Esophagus muscularis mucosa (tissue), 4 donors: ENCODE measurements around the gene MRPL24. TPM values are rescaled to one million over a fixed set of nuclear protein-coding genes. Genes with fewer than 3 reads are reported as not detected.

Experiments
- DNase-seq: peaks from one replicate; pipeline ENCODE4 v3.0.0-alpha.2; 2017; ENCODE audit errors: extremely low spot score
- H3K27ac ChIP-seq, 4 donors: fragments of 200-600 bp; sonication (generic); replicated peaks in 1 of 4; 1 replicate in 3 of 4; 2 replicates in 1 of 4; pipeline ENCODE4 v1.5.1; 2016 to 2019; ENCODE audit warnings: mild to moderate bottlenecking in 1 of 4
- H3K27me3 ChIP-seq, 4 donors: fragments of 200-600 bp; sonication (generic); one replicate each; pipeline versions ENCODE4 v1.5.1 to v1.6.0; 2016 to 2019
- H3K36me3 ChIP-seq, 4 donors: fragments of 200-600 bp; sonication (generic); one replicate each; pipeline ENCODE4 v1.5.1; 2016 to 2019
- H3K4me1 ChIP-seq, 4 donors: fragments of 200-600 bp; sonication (generic); one replicate each; pipeline ENCODE4 v1.5.1; 2016 to 2019
- H3K4me3 ChIP-seq, 4 donors: fragments of 200-600 bp; sonication (generic); 1 replicate in 2 of 4; 2 replicates in 2 of 4; pipeline ENCODE4 v1.5.1; 2016 to 2019; ENCODE audit warnings: mild to moderate bottlenecking in 4 of 4, moderate library complexity in 1 of 4
- H3K9me3 ChIP-seq, 4 donors: fragments of 200-600 bp; sonication (generic); 1 replicate in 3 of 4; 2 replicates in 1 of 4; pipeline ENCODE4 v1.5.1; 2016 to 2019
- EP300 ChIP-seq: sonication (generic); formaldehyde crosslinking; IDR thresholded peaks from one replicate; pipeline ENCODE4 v1.6.1; 2017; ENCODE audit warnings: antibody characterized with exemption
- POLR2A ChIP-seq: fragments of 450-650 bp; IDR thresholded peaks from one replicate; pipeline ENCODE4 v1.6.1; 2017; ENCODE audit warnings: antibody characterized with exemption, moderate library complexity, mild to moderate bottlenecking, low read depth
- POLR2AphosphoS5 ChIP-seq, 2 donors: sonication (generic); formaldehyde crosslinking; IDR thresholded peaks; one replicate each; pipeline ENCODE4 v1.6.1; 2017; ENCODE audit warnings: antibody characterized with exemption in 2 of 2
- WGBS: methylation state at CpG from one replicate; pipeline ENCODE4 v1.1.5; 2018; 5-methylcytosine and 5-hydroxymethylcytosine counted together
- intact Hi-C: fragments of 100-400 bp; cut with DNase I; formaldehyde crosslinking; loops from one replicate; pipeline ENCODE4 v1.15.1; 2023
- total RNA-seq, 4 donors: library from RNA; depleted of rRNA; stranded (reverse); fragments of >200 nt; gene quantifications; one replicate each; pipeline versions ENCODE4 v1.1.0 to v1.2.1, GENCODE V29; 2016
- TF ChIP-seq, protein P1 (sequence below), 3 experiments: fragments of 200-600 bp in 2 of 3; fragments of 450-650 bp in 1 of 3; sonication (generic) in 2 of 3; IDR thresholded peaks; one replicate each; pipeline ENCODE4 v1.5.1; 2017 to 2019; ENCODE audit warnings: antibody characterized with exemption in 3 of 3, mild to moderate bottlenecking in 2 of 3, moderate library complexity in 1 of 3

The MRPL24 gene
- total RNA-seq, 4 donors from 2014 or later, result 43.5 to 67.4 (median 62.4) TPM

DNA sequence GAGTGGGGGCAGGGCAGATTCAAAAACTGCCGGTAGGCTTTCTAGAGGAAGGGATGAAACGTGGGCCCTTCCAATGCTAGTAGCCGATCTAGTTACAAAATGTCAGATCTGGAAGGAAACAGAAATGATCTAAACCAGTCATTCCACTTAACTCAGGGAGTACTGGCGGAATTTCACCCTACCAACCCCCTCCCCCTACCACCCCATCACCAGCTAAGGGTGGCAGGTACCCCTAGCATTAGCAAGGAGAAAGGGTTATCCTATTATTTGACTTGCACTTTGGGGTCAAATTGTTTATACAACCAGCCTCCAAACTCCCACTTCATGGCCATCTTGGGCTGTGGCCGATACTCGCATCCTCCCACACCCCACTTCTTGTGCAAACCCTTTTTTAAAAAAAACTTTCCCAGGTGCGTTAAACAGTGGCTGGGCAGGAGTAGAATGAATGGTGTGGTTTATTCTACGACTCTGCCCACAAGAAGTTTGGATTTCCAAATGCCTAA, 644 bp upstream of the MRPL24 start:
- Histone ChIP-seq H3K36me3 (peaks cover 14 to 56% (median 49%) of the 10 kb centered on the region in 4 donors), H3K27me3 (no peaks in the 10 kb centered on the region), H3K4me3 (peak overlapping the region; percentile 60 to 72 (median 66))

DNA sequence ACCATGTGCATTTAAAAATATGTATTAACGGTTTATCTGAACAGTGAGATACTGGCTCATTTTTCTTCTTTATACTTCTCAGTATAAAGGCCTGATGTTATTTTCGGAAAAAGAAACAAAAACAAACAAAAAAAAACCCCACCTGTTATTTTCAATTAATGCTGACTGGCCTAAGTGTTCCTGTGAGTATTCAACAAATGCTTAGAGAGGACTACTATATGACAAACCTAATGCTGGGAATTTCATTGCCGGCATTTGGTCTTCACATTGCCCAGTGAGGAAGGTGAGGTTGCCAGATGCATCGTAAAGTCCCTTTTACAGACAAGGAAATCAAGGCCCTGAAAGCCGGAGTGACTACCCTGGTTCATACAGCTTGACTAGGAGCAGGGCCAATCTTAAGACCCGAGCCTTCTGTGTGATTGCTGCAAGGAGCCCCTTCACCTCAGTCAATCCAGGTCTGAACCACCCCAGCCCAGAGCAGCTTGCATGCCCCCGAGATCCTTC, 599 bp downstream of the MRPL24 start:
- Histone ChIP-seq H3K27me3 (no peaks in the 10 kb centered on the region), H3K36me3 (peaks cover 14 to 66% (median 58%) of the 10 kb centered on the region in 4 donors), H3K4me1 (peaks cover 17 to 38% (median 30%) of the 10 kb centered on the region in 4 donors), H3K27ac (peak overlapping the region; percentile 52 to 88 (median 74)), H3K9me3 (no peaks in the 10 kb centered on the region), H3K4me3 (peak overlapping the region; percentile 60 to 72 (median 66))
- TF ChIP-seq, protein P1, sequence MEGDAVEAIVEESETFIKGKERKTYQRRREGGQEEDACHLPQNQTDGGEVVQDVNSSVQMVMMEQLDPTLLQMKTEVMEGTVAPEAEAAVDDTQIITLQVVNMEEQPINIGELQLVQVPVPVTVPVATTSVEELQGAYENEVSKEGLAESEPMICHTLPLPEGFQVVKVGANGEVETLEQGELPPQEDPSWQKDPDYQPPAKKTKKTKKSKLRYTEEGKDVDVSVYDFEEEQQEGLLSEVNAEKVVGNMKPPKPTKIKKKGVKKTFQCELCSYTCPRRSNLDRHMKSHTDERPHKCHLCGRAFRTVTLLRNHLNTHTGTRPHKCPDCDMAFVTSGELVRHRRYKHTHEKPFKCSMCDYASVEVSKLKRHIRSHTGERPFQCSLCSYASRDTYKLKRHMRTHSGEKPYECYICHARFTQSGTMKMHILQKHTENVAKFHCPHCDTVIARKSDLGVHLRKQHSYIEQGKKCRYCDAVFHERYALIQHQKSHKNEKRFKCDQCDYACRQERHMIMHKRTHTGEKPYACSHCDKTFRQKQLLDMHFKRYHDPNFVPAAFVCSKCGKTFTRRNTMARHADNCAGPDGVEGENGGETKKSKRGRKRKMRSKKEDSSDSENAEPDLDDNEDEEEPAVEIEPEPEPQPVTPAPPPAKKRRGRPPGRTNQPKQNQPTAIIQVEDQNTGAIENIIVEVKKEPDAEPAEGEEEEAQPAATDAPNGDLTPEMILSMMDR (IDR thresholded peaks at IDR 0.05), result no peak
- TF ChIP-seq POLR2AphosphoS5 (IDR thresholded peaks at IDR 0.05) (no peak), POLR2A (no peak), EP300 (no peak)
- WGBS, result 23% methylated on average over 7 of the region's 7 CpGs
- no peak for DNase-seq
- intact Hi-C loops, result loop anchor here (1.0 kb wide), 1 partner anchor 11 kb away; no protein-coding TSS in a partner anchor

More for the DNA sequence above, 644 bp upstream of the MRPL24 start:
- Histone ChIP-seq H3K9me3 (no peaks in the 10 kb centered on the region), H3K4me1 (peaks cover 29 to 51% (median 43%) of the 10 kb centered on the region in 4 donors), H3K27ac (peak overlapping the region; percentile 80 to 88 (median 85))
- DNase-seq, result no peak
- 55% methylated on average over 7 of the region's 8 CpGs for WGBS
- intact Hi-C loops, result no loop called here
- no peak for TF ChIP-seq POLR2AphosphoS5 (IDR thresholded peaks at IDR 0.05)
- peak; percentile 3 for TF ChIP-seq POLR2A

DNA sequence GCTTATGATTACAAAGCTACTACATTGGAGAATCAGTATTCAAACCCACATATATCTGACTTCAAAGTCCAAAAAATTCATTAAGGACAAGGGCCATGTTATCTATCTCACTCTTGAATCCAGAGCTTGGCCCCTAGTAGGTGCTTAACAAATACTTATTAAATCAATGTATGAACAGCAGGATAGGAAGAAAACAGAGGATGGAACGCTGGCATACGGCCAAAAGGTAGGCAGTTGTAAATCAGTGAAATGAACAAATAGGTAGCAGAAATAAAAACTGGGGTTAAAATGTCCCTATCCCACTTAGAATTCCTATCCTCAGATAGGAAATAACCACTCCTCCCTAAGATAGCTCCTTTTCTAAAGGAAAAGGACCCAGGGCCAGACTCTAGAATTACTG, 2.0 kb downstream of the MRPL24 start:
- peaks cover 16 to 66% (median 51%) of the 10 kb centered on the region in 4 donors for H3K36me3 ChIP-seq

DNA sequence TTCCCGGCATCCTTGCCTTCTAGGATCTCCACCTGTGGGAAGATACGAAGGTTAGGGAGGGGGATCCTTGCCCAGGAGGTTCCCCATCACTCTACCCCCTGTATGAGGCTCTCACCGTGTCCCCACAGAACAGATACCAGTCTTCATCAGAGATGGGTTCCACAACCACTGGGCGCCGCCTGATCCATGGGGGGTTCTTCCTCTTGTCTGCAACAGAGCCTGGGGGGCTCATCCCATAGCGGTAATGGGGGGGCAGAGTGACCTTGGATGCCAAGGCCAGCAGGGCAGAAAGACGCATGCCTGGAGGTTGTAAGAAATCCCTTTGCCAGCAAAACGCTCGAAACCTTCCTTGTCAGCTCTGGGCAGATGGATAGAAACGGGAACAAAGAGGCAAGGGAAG, 2.5 kb downstream of the MRPL24 start:
- H3K4me3 ChIP-seq, result no peak overlapping the region
- no peaks in the 10 kb centered on the region for H3K27me3 ChIP-seq
- WGBS, result 95% methylated on average over 10 of the region's 10 CpGs
- no peak for TF ChIP-seq POLR2A
- TF ChIP-seq, protein P1 (IDR thresholded peaks at IDR 0.05), result no peak
- TF ChIP-seq POLR2AphosphoS5 (IDR thresholded peaks at IDR 0.05), result no peak
- no peak for TF ChIP-seq EP300
- H3K36me3 ChIP-seq, result peaks cover 16 to 66% (median 51%) of the 10 kb centered on the region in 4 donors
- H3K9me3 ChIP-seq, result no peaks in the 10 kb centered on the region
- peaks cover 11 to 27% (median 21%) of the 10 kb centered on the region in 4 donors for H3K4me1 ChIP-seq
- intact Hi-C loops, result no loop called here
- H3K27ac ChIP-seq, result no peak overlapping the region
- no peak for DNase-seq

More for the DNA sequence above, 2.0 kb downstream of the MRPL24 start:
- intact Hi-C loops, result no loop called here
- Histone ChIP-seq H3K4me1 (peaks cover 11 to 27% (median 21%) of the 10 kb centered on the region in 4 donors), H3K27ac (no peak overlapping the region), H3K9me3 (no peaks in the 10 kb centered on the region), H3K4me3 (no peak overlapping the region), H3K27me3 (no peaks in the 10 kb centered on the region)
- DNase-seq, result no peak
- WGBS, result 82% methylated on average over 2 of the region's 2 CpGs
- TF ChIP-seq POLR2AphosphoS5 (IDR thresholded peaks at IDR 0.05) (no peak), EP300 (no peak), POLR2A (no peak)
- TF ChIP-seq, protein P1 (IDR thresholded peaks at IDR 0.05), result no peak

DNA sequence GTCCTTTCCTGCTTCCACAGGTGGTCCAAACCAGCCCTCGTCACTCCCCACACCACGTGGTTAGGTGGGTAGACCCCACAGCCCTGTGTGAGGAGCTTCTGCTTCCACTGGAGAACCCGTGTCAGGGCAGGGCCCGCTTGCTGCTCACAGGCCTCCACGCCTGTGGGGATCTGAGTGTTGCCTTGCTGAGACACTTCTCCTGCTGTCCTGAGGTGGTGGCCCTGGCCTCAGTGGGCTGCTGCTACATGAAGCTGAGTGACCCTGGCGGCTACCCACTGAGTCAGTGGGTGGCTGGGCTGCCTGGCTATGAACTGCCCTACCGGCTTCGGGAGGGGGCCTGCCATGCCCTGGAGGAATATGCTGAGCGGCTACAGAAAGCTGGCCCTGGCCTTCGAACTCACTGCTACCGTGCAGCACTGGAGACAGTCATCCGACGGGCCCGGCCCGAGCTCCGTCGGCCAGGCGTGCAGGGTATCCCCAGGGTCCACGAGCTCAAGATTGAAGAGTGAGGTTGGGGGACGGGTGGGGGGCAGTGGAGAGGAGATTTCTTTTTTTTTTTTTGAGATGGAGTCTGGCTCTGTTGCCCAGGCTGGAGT, 6.8 kb downstream of the MRPL24 start:
- H3K4me1 ChIP-seq, result peaks cover 6 to 23% (median 17%) of the 10 kb centered on the region in 4 donors
- intact Hi-C loops, result no loop called here
- H3K4me3 ChIP-seq, result no peak overlapping the region
- no peaks in the 10 kb centered on the region for H3K9me3 ChIP-seq
- H3K27ac ChIP-seq, result no peak overlapping the region
- 100% methylated on average over 3 of the region's 20 CpGs for WGBS
- TF ChIP-seq EP300 (no peak), POLR2A (no peak), POLR2AphosphoS5 (IDR thresholded peaks at IDR 0.05) (no peak)
- TF ChIP-seq, protein P1 (IDR thresholded peaks at IDR 0.05), result no peak
- no peaks in the 10 kb centered on the region for H3K27me3 ChIP-seq
- H3K36me3 ChIP-seq, result peaks cover 24 to 69% (median 53%) of the 10 kb centered on the region in 4 donors
- no peak for DNase-seq
